SHP77 treated with DMSO at 0.1 percent for 48 hours (cell line): Measurements from ENCODE around the gene RTL10.
"Not testable (repeated sequence)": the region's sequence is repeated elsewhere in the genome, so short reads cannot be mapped to it uniquely, and the experiment has no call there.

Source experiments
- DNase-seq: peaks from one replicate; lab custom pipeline; 2025; lab: John Stamatoyannopoulos, UW

The RTL10 gene

DNA sequence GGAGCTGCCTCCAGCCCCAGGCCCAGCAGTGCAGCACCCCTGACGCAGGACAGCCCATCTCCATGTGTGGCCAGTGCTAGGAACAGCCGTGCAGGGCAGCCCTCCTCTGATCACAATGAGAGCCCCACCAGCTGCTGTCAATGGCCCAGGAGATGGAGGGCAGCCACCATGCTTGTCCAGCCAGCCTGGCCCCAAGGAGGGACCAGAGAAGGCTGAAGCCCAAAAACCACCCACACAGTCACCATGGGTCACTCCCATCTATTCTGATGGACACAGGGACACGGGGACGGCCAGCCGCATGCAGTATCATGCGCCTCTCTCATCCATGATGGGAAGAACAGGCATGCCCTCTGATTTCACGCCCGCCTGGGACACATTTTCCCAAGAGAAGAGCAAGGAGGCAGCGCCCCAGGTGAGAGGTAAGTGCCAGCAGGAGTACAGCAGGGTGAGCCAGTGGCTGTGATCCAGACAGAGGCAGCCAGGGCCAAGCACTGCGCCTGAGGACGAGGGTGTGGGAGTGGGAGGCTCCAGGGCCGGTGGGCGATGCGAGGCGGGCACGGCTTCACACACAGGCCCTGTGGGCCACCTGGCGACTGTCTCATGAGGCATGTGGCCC, 33.6 kb upstream of the RTL10 start:
- DNase-seq = no peak

DNA sequence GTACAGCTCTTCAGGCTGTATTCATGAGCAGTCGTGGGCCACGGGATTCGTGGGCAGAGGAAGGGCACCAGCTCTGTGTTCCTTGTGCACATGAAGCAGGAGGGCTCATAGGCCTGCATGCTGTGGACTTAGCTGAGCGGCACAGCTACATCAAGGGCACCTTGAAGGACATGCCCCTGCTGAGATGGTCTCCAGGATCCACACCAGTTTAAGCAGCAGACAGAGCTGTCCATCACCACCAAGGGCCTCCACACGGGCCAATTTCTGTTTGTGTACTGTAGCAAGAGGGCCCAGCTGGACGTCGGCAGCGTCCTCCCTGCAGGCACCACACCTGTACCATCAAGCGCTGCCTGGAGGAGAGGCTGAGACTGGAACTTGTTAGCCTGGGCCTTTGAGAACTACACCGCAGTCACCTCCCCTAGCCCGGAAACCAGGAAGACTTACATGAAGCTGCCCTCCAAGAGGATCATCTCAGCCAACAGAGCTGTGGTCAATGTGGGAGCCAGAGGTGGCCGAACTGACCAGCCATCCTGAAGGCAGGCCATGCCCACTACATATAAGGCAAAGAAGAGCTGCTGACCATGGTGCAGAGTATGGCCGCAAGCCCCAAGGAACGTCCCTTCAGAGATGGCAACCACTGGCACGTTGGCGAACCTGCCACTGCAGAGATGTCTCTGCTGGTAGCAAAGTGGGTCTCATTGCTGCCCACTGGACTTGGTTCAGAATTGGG, 32.7 kb upstream of the RTL10 start:
- no peak for DNase-seq

DNA sequence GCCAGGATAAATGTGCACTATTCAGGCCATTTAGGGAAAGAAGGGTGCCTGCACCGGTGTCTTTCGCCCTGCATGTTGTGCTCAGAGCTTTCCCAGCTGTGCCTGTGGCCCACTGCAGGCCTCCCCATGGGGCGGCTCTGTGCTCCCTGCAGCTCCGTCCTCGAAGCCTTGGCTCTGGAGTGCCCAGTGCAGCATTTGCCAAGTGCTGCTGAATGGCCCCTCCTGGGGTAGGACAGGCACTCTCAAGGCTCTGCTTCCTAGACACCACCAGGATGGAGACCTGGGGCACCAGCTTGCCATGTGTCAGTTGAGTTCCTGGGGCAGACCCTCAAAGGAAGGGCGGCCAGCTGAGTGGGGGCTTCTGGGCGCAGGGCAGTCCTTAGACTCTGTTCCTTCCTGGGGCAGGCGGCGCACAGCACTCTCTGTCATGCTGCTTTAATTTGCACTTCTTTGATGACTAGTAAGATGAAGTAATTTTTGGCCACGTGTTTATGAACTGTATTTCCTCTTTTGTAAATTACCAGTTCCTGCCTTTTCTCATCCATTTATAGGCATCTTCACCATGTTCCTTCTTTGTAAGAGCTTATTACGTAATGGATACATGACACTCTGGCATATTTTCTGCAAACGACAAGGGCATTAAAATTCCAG, 32.1 kb upstream of the RTL10 start:
- DNase-seq = no peak

DNA sequence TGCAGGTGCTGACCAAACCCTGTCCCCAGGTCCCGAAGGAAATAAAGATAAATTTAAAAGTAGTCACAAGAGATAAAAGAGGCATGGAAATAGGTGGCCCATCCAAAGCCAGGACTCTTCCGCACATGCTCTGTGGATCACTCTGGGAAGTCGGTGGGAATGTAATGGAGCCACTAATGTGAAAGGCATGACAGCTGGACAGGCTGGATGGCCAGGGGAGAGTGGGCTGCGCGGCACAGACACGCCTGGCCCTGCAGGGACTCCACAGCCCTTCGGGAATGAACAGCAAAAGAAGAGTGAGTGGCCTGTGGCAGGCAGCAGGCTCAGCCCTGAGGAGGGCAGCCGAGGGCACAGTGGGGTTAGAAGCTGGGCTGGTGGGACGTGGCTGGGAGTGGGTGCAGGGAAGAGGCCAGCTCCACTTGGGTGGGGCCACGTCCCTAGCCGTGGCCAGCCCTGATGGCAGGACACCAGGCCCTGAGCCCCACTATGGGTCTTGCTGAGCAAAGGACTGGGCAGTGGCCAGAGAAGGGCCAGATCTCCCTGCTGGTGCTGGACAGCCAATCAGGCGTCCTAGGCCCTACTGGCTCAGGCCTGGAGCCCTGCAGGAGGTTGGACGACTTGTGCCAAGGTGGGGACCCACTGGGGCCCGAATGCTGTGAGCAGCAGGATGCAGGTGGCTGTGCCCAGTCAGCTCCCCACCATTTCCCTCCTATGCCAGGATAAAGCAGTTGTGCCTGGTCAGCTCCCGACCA, 31.3 kb upstream of the RTL10 start:
- DNase-seq = no peak

DNA sequence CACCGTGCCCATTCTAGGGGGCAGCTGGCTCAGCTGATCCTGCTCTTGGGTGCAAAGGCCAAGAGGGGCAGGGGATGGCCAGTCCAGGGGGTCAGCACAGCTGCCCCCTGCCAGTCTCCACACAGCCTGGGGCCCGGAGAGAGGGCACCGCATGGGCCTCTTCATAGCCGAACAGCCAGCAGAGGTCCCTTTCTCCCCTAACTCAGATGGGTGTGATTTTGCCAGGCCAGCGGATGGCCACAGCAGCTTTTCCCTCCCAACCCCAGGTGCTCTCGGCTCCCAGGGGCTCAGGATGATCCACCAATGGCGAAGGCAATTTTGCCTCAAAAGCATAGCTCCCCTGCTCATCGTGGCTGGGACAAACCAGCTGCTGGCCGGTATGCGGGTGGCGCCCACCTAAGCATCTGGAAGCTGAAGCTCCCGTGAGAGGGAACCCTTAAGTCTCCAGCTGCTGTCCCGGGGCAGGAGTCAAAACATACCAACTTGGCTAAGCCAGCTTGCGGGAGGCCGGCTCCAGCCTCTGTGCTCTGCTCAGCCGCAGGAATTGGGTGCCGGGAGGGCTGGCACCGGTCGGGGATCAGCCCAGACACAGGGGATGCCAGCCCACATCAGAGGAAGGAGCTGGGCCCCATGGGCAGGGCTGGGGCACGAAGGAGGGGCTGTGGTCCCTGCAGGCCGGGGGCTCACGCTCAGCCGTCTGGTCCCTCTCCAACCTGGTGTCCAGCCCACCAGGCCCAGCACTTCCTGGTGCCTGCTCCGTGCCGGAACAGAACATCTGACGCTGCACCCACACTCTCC, 30.5 kb upstream of the RTL10 start:
- DNase-seq = no peak

DNA sequence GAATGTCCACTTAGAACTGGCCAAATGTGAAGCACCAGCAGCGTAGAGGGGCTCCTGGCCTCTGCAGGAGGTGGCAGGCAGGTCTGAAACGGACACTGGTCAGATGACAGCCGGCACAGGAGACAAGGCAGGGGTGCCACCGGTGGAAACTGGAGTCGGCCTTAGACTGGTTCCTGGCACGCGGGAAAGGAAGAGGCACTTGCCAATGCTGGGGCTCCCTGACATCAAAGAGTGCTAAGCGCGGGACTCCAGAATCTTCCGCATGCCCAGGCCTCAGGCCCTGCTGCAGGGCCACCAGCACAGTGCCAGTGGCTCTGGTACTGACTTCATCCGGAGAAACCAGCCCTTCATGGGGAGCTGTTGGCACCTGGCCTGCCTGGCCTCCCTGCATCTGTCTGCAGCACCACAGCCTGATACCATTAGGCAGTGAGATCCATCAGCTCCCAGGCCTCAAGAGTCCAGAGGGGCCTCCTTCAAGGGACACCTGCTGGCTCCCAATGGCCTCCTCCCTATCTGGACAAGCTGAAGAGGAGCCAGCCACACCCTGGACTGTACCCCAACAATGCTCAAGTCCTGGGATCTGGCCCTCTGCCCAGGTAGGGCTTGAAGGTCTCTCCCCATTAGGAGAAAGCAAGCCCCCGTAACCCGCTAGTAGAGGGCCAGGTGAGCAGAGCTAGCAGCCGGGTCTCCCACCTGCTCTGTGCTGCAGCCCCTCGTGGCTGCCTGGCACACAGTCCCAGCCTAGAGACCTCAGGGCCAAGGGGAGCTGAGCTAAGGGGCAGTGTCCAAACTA, 29.7 kb upstream of the RTL10 start:
- no peak for DNase-seq

DNA sequence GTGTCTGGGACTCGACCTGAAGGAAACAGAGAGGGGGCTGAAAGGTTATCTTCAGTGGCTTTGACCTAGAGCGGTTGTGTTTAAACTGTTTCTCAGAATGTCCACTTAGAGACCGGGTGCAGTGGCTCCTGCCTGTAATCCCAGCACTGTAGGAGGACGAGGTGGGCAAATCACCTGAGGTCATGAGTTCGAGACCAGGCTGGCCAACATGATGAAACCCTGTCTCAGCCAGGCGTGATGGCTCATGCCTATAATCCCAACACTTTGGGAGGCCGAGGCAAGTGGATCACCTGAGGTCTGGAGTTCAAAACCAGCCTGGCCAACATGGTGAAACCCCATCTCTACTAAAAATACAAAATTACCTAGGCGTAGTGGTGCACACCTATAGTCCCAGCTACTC, 28.8 kb upstream of the RTL10 start:
- not testable (repeated sequence) for DNase-seq

DNA sequence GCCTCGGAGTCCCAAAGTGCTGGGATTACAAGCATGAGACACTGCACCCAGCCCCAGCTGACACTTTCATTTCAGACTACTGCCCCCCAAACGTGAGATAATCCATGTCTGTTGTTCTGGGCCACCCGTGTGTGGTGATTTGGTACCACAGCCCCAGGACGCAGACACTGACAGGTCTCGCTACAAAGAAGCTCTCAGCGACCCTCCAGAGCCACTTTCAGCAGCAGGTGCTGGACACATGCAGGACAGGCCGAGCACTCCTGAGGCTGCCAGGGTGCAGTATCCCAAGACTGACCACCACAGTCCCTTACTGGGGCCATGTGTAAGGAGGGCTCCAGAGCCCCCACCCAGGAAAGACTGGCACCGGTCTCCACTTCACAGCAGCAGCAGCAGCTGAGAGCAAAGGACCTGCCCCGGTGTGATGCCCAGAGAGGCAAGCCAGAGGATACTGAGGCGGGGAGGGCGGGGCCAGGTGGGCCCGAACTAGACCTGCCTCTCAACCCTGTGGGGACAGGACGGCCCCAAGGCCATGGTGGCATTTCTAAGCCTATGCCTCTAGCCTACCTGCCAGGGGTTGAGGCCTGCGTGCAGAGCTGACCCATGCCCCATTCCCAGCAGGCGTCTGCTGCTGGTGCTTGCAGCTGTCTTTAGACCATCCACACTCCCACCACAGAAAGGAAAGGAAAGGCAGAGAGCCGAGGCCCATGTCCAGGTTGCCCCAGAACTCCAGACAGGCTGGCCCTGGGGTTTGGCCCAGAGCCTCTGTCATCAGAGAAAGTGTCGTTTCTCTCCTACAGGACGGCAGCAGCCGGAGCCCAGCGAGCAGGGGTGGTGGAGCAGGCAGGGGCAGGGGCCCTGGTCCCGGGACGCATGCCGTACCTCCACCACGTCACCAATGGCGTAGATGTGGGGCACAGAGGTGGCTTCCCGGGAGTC, 28.0 kb upstream of the RTL10 start:
- DNase-seq = no peak

DNA sequence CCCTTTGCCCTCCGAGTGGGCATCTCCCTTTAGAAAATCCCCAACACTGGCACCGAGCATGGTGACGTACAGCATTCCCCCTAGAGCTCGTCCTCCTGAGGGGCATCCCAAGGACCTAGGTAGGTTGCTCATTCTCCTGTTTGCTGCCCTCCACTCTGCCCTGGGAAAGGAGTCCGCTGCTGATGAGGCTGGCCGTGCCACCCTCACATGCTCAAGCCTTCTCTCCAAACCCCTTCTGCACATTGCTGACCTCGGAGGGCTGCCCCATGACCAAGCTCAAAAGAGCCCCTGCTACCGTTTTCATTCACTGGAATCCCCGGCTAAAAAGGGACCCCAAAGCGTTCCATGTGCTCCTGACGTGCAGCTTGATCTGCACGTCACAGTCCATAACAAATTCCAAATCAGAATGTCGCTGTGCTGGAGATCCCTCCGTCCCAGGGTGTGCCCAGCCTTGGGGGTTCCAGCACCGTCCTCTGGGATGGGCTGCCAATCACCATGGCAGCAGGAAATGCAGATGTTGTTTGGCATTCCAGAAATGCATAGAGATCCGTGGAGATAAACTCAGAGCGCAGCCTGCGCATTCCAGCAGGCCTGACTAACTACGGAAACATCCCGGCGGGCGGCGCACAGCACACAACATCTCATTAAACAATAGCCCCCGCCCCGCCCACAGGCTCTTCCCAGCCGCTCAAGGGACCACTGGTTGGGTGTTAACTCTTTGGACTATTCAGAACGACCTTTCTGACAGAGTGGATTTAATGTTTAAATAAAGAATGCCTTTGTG, 26.3 kb upstream of the RTL10 start:
- DNase-seq = no peak

DNA sequence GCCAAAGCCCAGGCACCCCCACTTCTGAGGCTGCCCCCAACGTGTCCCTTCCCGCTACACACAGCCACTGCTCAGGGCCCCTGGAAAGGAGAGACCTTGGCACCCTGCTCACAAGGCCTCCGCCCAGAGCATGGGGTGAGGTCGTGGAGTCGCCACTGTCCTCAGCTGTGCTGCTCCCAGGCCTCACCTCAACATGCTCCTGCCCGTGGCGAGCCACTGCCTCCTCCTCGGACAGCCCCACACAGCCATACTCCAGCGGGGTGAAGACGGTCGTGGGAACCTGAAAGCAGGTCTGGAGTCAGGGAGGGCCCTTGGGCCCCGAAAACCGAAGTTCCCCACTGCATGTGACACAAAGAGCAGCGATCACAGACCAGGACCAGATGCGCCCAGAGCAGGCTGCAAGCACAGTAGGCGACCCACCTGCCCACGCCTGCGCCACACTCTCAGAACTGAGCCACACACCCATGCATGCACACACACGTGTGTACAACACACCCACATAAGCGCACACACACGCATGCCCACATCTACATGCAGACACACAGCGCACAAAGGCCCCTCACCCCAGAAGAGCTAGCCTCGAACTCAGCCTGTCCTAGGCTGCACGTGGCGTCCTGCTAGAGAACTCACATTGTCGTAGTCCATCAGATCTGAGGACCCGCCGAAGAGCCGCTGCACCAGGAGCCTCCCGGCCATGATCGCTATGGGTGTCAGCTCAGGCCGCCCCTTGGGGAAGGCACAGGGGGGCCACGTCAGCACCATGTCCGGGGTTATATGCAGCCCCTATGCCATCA, 25.5 kb upstream of the RTL10 start:
- DNase-seq = no peak

DNA sequence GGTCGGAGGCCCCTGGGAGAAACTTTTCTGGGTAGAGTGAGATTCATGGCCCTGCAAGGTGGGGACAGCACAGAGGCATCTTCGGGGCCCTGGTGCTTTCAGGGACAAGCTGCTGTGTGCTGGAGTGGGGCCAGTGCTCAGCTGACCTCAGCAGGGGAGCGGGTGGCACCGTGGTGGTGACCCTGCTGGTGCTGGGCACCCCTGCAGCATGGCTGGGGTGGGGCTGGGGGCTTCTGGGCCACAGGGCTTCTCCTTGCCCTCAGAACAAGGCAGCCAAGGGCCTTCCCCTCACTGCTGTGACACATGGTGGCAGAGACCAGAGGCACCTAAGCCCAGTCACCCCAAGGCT, 24.9 kb upstream of the RTL10 start:
- no peak for DNase-seq

DNA sequence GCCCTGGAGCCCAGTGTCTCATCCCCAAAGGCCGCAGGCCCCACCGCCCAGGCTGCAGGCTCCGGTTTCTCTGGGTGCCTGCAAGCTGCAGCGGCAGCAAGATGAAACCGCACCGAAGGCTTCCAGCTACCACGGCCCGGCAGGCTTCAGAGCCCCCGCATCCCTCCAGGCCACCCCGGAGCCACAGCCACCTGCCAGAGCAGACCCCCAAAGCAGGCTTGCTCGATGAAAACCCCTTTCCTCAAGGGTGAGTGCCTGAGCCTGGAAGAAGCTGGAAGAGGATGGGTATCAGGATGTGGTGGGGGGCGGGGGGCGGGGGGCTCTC, 24.5 kb upstream of the RTL10 start:
- no peak for DNase-seq

DNA sequence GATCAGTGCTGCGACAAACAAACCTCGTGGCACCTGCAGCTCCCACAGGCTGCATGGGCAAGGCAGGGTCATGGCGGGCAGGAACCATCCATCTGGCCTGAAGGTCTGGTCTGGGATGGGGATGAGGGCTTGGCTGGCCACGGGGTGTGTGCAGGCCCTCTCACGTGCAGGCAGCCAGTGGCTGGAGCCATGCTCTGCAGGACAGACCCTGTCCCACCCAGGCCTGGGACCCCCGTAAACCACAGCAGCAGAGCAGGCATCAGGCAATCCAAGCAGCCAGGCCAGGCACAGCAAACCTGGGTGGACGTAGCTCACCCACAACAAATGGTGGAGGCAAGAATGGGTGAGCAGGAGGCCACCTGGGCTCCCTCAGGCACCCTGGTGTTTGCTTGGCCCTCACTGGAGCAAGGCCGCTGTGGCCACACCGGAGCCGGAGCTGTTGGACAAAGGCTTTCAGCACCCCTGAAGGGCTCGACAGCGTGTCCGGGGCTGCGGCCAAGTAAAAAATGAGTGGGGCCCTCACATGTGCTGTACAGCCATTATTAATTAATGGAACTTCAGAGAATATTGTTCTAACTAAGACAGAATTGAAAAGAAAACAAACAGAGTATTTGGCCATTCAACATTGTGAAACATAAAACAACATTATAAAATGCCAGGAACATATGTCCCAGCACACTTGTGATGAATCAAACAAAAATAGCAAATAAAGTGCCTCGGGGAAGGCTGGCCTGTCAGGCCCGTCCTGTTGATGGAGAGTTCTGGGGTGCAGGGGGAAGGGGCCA, 24.0 kb upstream of the RTL10 start:
- no peak for DNase-seq

DNA sequence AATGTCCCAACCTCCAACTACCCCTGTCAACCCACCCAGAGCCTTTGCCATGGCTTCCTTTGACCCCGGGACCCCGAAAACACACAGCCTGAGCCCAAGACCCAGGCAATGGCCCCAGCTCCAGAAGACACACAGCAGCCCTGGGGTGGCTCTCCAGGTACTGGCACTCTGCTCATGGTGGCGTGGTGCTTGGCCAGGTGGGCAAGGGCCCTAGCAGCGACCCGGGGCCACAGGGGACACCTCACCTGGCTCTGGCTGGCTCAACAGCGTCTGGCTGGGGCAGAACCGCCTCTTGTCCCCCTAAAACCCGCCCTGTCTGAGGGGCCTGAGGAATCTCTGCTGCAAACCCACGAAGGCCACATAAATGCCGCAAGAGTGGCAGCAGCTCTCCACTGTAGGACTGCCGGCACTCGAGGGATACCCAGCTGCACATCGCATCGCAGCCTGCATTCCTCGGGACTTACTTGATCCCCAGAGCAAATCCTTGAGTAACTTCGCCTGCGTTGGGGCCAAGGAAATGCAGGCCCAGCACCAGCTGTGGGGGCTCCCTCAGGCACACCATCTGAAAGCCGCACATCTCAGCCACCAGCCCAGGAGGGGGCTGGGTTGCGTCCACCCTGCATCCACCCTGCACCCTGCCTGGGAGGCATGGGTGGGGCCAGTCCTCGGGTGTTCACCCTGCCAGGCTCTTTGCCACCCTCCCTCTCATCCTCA, 23.1 kb upstream of the RTL10 start:
- DNase-seq = no peak

DNA sequence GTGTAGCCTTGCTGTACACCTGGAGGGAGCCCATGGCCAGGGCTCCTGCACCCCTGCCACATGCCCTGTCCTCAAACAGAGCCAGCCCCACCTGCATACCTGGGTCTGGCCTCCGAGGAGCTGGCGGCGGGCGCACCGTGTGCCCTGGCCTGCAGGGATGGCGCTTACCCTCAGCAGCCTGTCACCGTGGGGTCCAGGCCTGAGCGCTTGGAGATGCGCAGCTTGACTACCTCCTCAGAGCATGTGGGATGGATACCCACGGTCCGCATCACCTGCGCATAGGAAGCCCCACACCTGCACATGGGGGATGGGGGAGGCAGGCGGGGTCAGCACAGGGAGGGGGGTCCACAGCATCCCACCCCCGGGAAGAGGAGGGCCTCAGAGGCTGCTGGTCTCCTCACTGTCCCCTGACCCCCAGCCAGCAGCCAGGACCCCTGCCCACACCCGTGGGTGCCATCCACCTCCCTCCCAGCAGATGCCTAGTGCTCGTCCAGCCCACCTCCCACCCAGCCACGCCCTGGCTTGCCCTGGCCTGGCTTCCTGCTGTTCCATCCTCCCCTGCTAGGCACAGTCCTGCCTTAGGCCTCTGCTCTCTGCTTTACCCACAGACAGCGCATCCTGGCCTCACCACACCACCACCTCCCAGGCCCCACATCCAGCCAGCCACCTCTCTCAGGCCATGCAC, 22.4 kb upstream of the RTL10 start:
- no peak for DNase-seq

DNA sequence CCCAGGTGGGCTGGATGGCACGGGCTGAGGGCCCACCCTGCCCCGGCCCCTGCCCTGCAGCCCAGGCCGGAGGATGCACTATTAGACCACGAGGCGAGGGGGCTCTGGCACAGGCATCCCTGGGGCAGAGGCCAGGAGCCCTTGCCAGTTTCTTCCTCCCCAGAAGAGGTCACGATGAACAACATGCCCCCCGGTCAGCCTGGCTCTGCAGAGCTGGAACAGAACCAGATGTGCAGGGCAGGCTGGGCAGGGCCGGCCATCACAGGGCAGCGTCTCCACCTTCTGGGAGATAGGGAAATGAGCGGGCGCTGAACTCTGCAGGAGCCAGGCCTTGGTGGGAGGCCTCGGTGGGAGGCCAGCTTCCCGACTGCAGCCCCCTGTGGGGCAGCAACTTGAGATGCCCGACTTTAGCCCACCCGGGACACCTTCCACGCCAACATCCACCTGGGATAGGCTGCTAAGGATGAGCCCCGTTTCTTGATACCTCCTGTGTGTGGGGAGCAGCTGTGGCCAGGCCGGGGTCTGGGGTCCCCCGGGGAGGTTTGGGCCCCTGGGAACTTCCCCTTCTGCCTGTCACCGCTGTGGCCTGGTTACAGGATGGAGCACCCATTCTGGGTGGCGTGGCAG, 21.8 kb upstream of the RTL10 start:
- no peak for DNase-seq
